NCI-H1694 (cell line): Measurements from ENCODE around the gene DSG2.
"Not testable (repeated sequence)": the region's sequence is repeated elsewhere in the genome, so short reads cannot be mapped to it uniquely, and the experiment has no call there.

Source experiments
- DNase-seq: peaks from one replicate; lab custom pipeline; 2025; lab: John Stamatoyannopoulos, UW

DSG2 gene

DNA sequence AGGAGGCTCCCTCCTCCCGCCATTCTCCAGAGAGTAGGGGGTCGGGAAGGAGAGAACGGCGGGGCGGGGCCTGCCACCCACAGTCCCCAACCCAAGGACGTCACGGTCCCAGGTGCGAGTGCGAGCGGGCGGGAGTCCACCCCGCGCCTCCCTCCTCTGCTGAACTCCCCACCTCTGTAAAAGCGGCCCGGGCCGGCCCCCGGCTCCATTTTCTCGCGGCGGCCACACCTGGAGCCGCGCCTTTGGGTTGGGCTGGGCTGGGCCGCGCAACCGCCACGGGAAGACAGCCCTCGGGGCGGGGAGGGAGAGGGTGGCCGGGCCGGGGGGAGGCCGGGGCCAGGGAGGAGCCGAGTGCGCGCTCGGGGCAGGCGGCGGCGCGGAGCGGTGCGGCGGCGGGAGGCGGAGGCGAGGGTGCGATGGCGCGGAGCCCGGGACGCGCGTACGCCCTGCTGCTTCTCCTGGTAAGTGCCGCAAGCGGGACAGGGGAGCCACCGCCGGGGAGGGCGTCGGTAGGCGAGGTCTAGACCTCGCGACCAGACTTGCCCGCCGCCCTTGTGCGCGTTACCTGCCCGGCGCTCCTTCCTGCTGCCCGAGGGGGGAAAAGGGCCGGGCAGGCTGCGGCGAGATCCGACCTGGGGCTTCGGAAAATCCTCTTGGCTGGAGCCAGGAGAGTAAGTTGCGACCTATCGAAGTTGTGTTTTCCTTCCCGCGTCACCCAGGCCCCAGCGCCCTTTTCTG lies at the start of gene DSG2:
Gene DSG2, plus strand, starts transcription at position 342 of the 738 bp plus-strand sequence. Its CDS starts 75 bp downstream, at position 417.
- DNase-seq: no peak

DNA sequence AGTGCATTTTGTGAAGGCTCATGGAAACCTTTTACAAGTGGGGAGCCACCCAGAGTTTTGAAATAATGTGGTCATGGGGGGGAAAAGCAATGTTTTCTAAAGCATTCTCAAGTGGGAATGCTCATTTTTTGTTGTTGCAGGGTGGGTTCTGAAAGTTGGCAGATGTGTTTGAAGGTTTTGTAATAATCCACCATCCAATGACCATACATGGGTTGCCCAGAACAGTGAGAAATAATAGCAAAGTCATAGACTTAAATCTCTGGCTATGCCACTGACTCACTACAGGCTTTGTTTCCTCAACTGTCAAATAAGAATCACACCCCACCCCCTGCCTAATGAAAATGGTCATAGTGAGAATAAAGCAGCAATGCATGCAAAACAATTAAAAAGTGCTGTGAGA lies 47.6 kb upstream of the DSG2 start:
- no peak for DNase-seq

DNA sequence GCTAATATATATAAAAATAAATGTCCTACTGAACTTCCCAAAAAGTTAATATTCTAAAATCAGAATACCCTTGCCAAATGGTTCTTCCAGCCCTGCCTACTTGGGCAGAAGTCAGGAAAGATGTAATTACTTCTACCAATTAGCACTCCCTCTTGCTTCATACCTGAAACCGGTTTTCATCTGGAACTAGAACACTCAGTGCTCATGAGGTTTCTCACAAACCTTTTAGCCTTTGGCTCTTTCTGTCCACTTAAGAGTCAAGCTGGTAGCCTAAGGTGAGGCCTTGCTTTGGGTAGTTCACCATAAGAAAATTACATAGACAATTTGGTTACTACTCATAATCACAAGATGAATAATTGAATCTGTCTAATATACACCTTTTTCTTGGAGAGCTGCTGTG lies 46.4 kb upstream of the DSG2 start:
- DNase-seq: no peak

DNA sequence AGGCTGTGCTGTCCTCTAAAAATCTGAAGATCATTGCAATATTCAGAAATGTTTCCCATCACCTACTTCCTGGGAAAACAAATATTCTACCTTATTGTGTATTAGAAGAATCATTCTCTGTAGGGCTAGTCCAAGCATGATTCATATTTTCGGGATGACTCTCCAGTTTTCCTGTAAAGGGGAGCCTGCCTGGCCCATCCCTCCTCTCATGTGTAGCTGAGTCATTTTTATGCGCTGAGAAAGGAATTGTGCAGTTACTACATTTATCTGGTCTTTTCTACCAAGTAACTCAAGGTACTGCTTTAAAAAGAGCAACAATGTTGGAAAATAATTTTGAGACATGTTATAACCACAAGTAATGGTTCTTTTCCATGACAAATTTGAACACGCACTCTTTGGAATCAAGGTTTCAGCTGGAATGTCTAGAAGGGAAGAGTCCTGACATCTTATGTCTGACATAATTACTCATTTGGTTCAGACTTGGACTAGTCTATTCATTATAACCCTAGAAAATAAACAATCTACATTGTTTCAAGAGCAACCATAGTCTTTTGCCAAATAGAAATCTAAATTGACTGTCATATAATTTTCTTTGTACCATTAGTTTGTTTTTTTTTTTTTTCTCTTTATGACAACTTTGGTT lies 43.8 kb upstream of the DSG2 start:
- no peak for DNase-seq

DNA sequence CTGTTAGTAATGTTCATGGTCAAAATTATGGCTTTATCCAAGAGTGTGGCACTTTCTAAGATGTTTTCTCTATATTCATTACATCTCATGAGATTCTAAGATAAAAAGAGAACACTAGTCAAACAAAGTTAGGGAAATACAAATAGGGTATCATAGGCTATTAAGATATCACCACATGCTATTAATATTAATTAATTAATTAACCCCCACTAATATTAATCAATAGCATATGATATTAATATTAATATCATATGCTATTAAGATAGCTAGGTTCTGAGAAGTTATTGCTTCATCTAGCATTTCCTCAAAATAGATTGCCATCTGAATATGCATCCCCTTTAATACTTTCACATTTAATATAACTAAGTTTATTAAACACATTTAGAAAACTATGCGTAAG lies 28.3 kb upstream of the DSG2 start:
- DNase-seq: no peak

DNA sequence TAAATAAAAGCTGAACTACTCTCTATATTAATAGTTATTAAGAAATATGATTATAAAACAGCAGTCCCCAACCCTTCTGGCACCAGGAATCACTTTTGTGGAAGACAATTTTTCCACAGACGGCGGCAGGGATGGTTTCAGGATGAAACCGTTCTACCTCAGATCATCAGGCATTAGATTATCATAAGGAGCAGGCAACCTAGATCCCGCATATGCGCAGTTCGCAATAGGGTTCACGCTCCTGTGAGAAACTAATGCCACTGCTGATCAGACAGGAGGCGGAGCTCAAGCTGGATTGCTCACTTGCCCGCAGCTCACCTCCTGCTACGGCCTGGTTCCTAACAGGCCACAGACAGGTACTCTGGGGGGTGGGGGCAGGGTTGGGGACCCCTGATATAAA lies 19.3 kb upstream of the DSG2 start:
- DNase-seq: no peak

DNA sequence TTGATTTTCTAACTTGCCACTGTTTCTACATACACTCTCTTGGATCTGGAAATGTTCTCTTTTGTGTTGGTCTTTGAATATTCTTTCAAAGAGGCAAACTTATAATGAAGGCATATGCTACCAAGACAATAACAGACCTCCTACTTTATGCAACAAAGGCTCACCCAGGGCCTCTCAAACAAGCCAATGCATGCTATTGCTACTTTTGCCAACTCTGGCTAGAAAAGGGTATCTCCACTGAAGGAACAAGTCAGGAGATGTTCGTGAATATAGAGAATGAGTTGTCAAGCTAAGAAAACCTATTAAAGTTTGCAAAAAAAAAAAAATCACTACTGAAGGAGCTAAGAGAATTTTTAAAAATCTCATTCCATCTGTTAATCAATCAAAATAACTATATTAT lies 15.9 kb upstream of the DSG2 start:
- DNase-seq: no peak

DNA sequence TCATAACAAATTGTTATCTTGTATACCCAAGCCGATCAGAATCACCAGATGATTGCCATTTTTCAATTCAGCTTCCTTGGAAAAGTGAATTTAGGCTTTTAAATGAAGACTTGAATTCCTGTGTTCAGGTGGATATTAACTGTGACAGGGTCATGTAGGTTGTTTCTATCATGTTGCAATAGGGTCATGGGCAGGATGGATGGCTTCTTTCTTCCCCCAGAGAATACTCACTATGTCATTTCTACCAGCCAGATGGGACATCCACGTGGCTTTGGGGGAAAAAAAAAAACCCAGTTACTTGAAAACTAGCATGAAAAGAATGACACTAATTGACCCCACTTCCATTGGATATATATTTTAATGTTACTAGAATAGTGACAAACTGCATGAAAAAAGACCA lies 14.6 kb upstream of the DSG2 start:
- no peak for DNase-seq

DNA sequence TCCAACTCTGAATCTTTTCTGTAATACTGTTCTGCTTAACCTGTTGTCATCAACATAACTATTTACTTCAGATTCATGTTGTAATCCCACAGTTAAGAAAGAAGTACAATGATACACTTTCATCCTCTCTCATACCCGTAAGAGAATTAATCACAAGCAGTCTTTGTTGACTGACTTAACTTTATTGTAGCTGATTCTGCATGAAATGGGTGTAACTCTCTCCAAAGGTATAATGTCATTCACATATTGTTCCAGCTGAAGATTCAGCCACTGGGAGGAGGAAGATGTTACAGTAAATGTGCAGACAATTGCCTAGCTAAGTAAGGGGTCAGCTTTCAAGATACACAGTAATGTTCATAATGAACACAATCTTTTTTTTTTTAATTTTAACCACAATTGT lies 13.5 kb upstream of the DSG2 start:
- DNase-seq: no peak

DNA sequence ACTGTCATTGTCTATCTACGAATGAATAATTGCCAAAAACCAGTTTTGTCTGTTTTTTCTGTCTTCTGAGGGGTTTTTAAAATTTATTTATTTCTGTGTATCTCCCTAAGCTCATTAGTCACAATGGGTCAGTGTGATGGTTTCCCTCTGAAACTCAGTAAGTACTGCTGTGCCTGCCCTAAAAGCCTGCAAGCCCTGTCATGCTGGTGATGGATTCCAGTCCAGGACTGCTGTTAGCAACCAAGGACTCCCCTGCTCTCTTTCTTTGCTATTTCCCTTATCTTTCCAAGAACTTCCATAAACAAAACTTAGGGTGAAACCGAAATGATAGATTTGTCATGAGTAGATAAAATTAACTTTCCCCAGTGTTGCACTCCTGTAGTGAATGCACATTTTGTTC lies 11.8 kb upstream of the DSG2 start:
- DNase-seq: no peak

DNA sequence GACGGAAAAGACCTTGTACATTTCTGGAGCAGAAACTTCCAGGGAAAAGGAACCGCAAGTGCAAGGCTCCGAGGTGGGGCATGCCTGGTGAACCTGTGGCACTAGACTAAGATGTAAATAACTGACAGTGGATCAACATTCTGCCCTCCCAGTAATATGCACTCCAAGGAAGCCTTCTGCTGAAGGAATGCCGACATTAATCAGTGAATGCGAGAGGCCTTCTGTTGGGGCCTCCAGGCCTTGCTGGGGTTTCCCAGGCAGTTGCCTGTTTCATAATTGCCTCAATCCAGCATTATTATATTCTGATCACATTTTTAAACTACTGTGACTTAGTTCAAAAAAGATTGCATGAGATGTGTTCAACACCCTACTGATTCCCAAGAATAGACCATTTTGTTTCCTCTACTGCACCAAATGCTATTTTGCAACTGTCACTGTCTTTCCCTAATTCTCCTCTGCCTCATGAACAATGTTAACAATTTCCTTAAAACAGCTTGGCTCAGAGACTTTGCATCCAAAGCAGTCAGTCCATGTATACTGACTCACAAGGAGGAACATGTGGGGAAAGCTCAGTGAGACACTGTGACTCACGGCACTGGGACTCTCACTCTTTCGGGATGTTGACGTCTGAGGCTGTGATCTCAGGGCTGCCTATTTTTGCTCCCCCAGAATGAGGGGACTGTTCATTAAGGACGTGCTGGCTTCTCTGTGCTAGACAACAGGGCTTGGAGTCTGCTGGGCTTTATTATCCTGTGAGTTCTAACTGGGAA lies 10.5 kb upstream of the DSG2 start:
- no peak for DNase-seq

DNA sequence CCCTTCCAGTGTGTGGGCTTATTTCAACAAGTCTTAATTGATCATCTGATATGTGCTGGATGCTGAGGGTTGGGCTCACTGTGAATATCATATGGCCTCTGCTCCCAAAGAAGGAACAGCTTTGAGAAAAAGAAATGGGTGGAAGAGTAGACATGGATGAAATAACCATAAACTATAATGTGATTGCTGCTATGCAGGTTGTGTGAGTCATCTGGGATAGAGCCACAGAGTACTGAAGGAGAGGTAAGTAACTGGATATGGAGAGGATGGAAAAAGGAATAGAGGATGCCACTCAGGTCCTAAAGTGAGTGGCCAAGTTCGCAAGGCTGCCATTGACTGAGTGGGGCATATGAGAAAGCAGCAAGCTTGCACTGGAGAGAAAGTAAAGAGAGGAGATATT lies 8.7 kb upstream of the DSG2 start:
- no peak for DNase-seq

DNA sequence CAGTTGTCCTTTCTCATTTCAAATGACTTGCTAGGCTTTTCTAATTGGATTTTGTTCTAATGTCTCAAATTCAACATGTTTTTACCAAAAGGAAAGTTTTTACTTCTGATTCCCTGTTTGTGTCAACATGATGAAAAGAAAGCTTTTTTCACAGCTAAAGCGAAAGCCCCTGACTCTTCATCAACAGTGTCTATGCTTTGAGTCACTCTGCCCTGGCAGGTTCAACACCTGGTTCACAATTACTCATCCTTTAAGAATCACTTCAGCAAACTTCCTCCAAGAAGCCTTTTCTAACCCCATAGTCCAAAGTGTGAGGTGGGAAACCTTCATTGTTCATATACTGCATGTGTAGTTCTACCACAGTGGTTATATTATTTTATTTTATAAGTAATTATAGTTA lies 7.6 kb upstream of the DSG2 start:
- no peak for DNase-seq

DNA sequence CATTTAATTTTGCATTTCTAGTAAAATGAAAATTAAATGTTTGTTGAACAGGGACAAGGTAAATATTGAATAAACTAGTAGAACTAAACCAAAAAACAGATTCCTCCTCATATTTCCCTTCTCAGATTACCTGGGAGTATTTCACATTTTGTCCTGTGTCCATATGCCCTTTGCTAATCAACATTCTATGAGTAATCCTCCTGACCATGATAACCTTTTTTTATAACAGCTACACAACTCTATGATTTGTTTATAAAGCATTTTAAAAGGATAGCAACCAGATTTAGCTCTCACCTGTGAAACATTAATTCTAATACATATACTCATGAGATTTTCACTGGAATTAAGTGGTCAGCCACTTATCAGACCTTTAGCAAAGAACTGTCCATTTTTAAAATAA lies 7.1 kb upstream of the DSG2 start:
- DNase-seq: no peak

DNA sequence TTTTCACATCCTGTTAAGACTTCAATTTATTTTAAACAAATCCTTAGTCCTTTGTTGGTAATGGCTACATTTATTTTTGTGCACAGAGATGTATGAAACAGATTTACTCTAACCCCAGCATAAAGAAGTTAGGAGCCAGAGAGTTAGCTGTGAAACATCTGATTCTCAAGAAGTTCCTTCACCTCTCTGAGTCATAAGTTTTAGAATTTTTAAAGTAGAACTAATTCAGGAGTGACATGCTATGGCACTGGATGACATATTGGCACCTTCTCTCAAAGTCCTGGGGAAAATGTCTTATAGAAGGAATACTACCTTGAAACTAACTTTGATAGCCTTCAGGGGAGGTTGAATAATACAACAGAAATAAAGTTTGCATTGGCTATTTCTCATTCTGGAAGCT lies 6.4 kb upstream of the DSG2 start:
- no peak for DNase-seq

DNA sequence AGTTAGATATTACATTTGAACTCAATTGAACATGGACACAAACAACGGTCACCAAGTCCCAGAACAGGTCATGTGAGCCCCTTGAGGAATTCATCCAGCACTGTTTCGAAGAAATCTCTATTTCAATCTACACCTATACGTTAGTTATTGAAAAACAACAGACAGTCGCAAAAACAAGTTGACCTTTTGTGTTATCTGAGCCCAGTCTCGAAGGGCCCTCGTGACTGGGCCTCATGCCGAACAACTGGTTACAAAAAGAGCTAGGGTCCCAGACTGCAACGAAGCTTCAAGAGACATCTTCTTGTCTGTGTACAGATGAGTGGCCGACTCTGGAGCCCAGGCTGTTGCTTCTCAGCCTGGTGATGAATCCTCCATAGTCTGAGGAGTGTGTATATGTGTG lies 5.3 kb upstream of the DSG2 start:
- no peak for DNase-seq

DNA sequence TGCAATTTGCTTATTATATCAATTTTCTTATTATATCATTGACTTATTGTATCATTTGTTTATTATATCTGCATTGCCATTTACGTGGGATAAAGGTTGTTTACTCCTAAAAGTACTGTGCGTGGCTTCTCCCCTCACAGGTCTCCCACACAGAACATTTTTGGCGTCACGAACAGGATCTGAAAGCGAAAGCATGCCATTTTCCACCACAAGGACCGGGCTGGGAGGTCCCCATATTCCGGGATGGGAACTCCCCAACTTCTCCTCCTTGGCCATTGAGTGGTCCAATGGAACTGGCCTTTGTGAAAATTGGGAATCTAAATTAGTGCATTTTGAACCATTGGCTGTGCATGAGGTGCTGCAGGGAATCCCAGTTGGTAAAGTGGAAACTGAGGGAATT lies 4.8 kb upstream of the DSG2 start:
- no peak for DNase-seq

DNA sequence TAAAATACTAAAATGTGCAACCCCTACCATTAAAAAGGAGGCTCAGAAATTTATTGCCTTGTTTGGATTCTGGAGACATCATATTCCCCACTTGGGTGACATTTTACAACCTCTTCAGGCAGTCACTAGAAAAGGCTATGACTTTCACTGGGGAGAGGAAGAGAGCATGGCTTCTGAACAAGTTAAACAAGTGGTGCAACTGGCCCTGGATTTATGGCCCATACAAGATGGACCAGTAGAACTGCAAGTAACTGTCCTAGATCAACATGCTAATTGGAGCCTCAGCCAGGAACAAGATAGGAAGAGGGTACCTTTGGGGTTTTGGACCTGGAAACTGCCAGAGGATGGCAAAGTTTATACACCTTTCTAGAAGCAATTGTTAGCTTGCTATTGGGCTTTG lies 4.0 kb upstream of the DSG2 start:
- DNase-seq: no peak

DNA sequence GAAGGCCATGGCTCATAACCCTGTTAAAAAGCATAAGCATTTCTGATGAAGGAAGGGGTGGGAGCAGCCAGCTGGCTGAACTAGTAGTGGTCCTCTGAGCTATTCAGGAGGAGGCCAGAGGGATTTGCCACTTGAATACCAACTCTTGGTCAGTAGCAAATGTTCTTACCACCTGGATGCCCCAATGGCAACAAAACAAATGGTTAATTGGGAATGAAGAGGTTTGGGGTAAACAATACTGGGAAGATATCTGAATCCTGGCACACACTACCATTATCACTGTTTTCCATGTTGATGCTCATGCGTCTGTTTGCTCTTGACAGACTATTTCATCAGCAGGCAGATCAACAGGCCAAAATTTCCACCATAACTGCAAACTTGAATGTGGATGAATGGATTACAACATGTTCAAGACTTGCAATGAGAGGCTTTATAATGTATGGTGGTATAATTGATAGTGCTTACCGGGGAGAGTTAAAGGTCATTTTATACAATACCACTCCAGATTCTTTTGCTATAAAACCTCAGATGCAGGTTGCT lies 3.2 kb upstream of the DSG2 start:
- not testable (repeated sequence) for DNase-seq

DNA sequence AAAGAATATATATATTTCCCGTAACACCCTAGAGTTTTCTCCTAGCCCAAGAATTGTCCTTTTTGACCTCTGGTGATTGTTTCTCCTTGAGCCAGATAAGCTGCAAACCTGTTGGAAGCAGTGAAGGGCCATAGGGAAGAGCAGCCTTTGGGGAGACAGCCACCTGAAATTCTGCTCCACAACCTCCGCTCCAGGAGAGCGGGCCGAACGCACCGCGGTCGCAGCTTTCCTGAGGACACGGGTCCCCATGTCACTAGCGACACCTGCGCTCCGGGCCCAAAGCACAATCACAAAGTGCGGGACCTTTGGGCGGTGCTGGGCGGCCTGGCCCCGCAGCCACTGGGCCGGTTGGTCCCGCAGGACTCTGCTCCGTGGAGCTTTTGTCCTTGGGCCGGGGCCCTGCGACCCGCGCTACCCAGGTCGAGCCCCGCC lies 557 bp upstream of the DSG2 start:
- DNase-seq: no peak

DNA sequence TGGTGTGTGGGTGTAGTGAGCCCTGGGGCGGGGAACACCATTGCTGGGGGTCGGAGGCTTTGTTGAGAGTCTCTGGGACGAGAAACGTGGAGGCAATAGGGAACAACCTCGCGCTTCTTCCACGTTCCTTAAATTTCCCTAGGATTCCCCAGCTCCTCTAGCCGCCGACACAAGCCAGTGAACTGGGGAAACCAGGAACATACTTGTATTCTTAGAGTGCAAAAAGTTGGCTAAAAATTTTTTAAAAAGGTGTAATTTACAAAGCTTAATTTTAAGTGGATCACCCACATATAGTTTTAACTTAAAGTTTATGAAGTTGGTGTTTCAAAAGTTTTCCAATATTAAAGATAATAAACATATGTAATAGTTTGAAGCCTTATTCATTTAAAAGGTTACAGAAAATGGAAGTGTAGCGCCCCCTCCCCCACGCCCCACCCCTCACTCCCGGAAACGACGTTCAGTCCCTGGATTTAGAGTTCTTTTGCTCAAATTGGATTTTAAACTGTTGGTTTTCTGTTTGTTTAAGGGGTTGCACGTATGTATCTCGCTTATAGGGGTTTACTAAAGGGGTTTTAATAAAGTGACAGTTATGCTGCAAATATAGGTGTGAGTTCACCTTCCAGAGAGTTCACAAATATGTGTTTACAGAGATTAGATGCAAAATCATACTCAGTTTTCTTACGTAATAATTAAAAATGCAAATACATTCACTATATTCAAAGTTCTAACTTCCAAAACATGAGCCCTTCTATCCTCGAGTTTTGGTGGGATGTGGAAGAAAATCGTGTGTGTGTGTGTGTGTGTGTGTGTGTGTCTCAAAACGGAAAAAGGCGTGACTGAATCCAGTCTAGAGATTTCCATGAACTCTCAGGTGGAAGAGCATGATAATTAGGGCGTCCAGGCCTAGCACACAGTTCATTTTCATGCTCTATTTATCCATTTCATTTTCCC lies 872 bp downstream of the DSG2 start:
- no peak for DNase-seq
